Lower leg skin (tissue), 3 donors: ENCODE data around the gene BUD13.

Experiments used
- POLR2A ChIP-seq, 2 donors: fragments of 450-650 bp; IDR thresholded peaks; one replicate each; pipeline ENCODE4 v1.6.1; 2016 to 2017; ENCODE audit warnings: antibody characterized with exemption in 2 of 2, mild to moderate bottlenecking in 1 of 2, moderate library complexity in 1 of 2
- TF ChIP-seq, protein P1 (sequence below), 3 donors: fragments of 450-650 bp; IDR thresholded peaks; one replicate each; pipeline ENCODE4 v1.5.1; 2016; ENCODE audit warnings: antibody characterized with exemption in 3 of 3, mild to moderate bottlenecking in 3 of 3, moderate library complexity in 2 of 3

DNA sequence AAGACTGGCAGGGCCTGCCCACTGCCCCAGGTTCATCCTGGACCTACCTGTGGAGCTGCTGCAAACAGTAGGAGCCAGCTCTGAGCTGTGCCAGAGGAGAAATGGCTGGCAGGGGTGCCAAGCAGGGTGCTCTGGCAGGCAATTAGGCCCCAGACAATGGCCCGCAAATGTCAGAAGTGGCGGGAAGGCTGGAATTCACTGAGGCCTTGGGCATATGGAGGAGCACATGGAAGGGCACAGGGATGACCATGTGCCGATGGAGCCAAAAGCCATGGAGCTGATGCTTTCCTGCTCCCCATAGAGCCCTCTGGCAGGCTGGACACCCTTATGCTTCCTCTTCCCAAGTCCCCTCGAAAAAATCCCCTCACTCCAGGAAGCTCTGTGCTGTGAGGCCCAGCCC, 62.0 kb downstream of the BUD13 start:
- TF ChIP-seq, protein P1, sequence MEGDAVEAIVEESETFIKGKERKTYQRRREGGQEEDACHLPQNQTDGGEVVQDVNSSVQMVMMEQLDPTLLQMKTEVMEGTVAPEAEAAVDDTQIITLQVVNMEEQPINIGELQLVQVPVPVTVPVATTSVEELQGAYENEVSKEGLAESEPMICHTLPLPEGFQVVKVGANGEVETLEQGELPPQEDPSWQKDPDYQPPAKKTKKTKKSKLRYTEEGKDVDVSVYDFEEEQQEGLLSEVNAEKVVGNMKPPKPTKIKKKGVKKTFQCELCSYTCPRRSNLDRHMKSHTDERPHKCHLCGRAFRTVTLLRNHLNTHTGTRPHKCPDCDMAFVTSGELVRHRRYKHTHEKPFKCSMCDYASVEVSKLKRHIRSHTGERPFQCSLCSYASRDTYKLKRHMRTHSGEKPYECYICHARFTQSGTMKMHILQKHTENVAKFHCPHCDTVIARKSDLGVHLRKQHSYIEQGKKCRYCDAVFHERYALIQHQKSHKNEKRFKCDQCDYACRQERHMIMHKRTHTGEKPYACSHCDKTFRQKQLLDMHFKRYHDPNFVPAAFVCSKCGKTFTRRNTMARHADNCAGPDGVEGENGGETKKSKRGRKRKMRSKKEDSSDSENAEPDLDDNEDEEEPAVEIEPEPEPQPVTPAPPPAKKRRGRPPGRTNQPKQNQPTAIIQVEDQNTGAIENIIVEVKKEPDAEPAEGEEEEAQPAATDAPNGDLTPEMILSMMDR (IDR thresholded peaks at IDR 0.05) = no peak
- no peak for TF ChIP-seq POLR2A (IDR thresholded peaks at IDR 0.05)
